ENCODE measurements around the gene FNDC8. TPM values are rescaled to one million over a fixed set of nuclear protein-coding genes. Genes with fewer than 3 reads are reported as not detected.
"Not testable (repeated sequence)": the region's sequence is repeated elsewhere in the genome, so short reads cannot be mapped to it uniquely, and the experiment has no call there.

Gene FNDC8
- total RNA-seq, 1 experiment from 2014 or later = not detected

GRCh38 chr17:35176897-35177296, 55.5 kb downstream of the FNDC8 start:
- DNase-seq (ENCODE audit: low spot score) (no peak), ATAC-seq (no peak; the same call in 1 of the 2 replicates)
- H3K27me3 Mint-ChIP-seq (ENCODE audit: low read depth) = peaks cover 5% of the 10 kb centered on the region
- ChIA-PET POLR2A (no interaction called here), CTCF (no interaction called here)
- H3K27ac Mint-ChIP-seq = no peak overlapping the region
- no peaks in the 10 kb centered on the region for H3K4me1 Mint-ChIP-seq
- peaks cover 7% of the 10 kb centered on the region for H3K9me3 Mint-ChIP-seq
- TF ChIP-seq PREB (CRISPR knock-in tag; IDR thresholded peaks at IDR 0.05; ENCODE audit: borderline replicate concordance) (no peak), IRF2 (CRISPR knock-in tag; IDR thresholded peaks at IDR 0.05; ENCODE audit: borderline replicate concordance, low read depth) (no peak), NFYB (CRISPR knock-in tag; conservative IDR thresholded peaks at IDR 0.05; ENCODE audit: low read depth) (no peak), NFATC4 (CRISPR knock-in tag; IDR thresholded peaks at IDR 0.05) (no peak), ZNF232 (CRISPR knock-in tag; IDR thresholded peaks at IDR 0.05) (no peak), ZMAT4 (CRISPR knock-in tag; IDR thresholded peaks at IDR 0.05) (no peak), ZNF281 (CRISPR knock-in tag; IDR thresholded peaks at IDR 0.05) (no peak), CTCF (IDR thresholded peaks at IDR 0.05) (no peak), NFE2L1 (CRISPR knock-in tag; IDR thresholded peaks at IDR 0.05) (no peak), FOXK1 (CRISPR knock-in tag; IDR thresholded peaks at IDR 0.05) (no peak), FOXP1 (CRISPR knock-in tag; IDR thresholded peaks at IDR 0.05; ENCODE audit: borderline replicate concordance) (no peak), ZSCAN18 (CRISPR knock-in tag; IDR thresholded peaks at IDR 0.05) (no peak), ERG (CRISPR knock-in tag; IDR thresholded peaks at IDR 0.05) (no peak), ZNF263 (CRISPR knock-in tag; IDR thresholded peaks at IDR 0.05; ENCODE audit: low read depth) (no peak), ATF1 (CRISPR knock-in tag; IDR thresholded peaks at IDR 0.05) (no peak)
- H3K36me3 Mint-ChIP-seq = no peaks in the 10 kb centered on the region
- no peak overlapping the region for H3K4me3 Mint-ChIP-seq

GRCh38 chr17:35179379-35179778, 58.0 kb downstream of the FNDC8 start:
- H3K4me3 Mint-ChIP-seq; H3K27ac Mint-ChIP-seq; H3K9me3 Mint-ChIP-seq; ATAC-seq; CTCF ChIA-PET; POLR2A ChIA-PET; H3K36me3 Mint-ChIP-seq; H3K4me1 Mint-ChIP-seq; DNase-seq (ENCODE audit: low spot score): not testable (repeated sequence)
- H3K27me3 Mint-ChIP-seq (ENCODE audit: low read depth) = peaks cover 13% of the 10 kb centered on the region

Other genes starting within 250 kb of the FNDC8 start
- 2.1 to 2.8 TPM (median 2.5 TPM) in 3 replicates for gene CCT6B, start 160.2 kb upstream of the FNDC8 start, total RNA-seq (2021)
- gene ZNF830, start 160.1 kb upstream of the FNDC8 start, total RNA-seq (2021) = 15.8 to 20.2 TPM (median 16.4 TPM) in 3 replicates
- 83.3 to 92.3 TPM (median 91.7 TPM) in 3 replicates for gene LIG3, start 141.1 kb upstream of the FNDC8 start, total RNA-seq (2021)
- gene RFFL, start 57.9 kb upstream of the FNDC8 start, total RNA-seq (2021) = 26.6 to 30.3 TPM (median 27.8 TPM) in 3 replicates
- 13.8 to 15.7 TPM (median 15.0 TPM) in 3 replicates for gene RAD51D, start 1.8 kb upstream of the FNDC8 start, total RNA-seq (2021)
- gene NLE1, start 20.7 kb downstream of the FNDC8 start, total RNA-seq (2021) = 44.7 to 52.2 TPM (median 51.0 TPM) in 3 replicates
- gene UNC45B, start 26.2 kb downstream of the FNDC8 start, total RNA-seq (2021) = 0.07 to 0.16 TPM in 2 of 3 replicates, not detected in the other
- not detected in 3 replicates for gene SLC35G3, start 72.8 kb downstream of the FNDC8 start, total RNA-seq (2021)
- 4.8 to 7.6 TPM (median 6.0 TPM) in 3 replicates for gene SLFN5, start 121.5 kb downstream of the FNDC8 start, total RNA-seq (2021)